HG03469 (cell line): ENCODE data around the gene NIM1K.
"Not testable (repeated sequence)": the region's sequence is repeated elsewhere in the genome, so short reads cannot be mapped to it uniquely, and the experiment has no call there.

Experiments
- ATAC-seq: cut with Tn5 transposase; IDR thresholded peaks from one replicate; pipeline ENCODE4 v1.9.1; 2021; ENCODE audit warnings: mild to moderate bottlenecking, moderate library complexity, moderate number of reproducible peaks; ENCODE audit not compliant: unreplicated experiment

Gene NIM1K

DNA sequence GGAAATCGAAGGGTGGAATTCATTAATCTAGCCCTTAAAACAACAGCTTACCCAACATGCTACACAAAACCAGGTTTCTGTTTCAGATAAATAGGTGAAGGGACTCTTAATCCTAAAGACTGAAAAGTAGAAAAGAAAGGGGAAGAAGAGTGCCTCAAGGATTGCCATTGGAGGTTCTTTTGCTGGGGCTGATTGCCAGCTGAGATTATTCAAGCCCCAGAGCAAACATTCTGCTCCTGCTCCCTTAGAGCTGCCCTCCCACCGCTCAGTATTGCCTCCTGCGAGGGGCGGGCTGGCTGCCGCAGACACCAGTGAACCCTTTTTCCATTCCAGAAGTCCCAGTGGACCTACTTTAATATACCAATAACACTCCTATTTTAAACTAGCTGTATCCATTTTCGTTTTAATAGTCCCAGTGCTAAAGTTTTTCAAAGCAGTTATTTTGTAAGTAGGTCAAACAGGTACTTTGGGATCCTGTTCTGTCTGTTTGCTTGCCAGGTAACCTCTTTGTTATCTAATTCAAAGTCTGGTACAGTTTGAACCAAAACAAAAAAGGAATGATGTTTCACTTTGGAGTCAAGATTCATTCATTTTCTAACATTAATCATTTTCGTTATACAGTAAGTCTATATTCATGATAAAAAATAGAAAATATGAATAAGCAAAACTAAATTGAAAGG, 82.5 kb downstream of the NIM1K start:
- no peak for ATAC-seq

GRCh38 chr5:43275391-43275790, 83.4 kb downstream of the NIM1K start:
- ATAC-seq, result no peak

DNA sequence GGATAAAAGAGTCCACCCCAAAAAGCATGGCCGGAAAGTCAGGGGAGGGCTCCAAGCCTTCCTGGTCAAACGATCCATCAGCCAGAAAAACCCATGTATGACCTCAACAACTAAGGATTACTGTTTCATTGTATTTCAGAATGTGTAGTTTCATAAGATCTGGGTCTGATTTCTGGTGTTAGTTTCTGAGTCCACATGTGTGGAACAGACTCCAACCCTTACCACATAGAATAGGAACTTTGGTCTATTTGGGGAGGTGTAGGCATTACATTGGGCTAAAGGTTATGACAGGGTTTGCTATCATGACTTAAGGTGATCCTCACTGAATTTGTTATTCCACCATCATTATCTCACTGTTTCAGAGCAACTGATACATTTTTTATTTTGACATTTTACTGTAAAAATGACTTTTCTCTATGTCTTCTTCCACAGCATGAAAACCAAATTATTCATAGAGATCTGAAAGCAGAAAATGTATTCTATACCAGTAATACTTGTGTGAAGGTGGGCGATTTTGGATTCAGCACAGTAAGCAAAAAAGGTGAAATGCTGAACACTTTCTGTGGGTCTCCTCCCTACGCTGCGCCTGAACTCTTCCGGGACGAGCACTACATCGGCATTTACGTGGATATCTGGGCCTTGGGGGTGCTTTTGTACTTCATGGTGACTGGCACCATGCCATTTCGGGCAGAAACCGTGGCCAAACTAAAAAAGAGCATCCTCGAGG, 87.7 kb downstream of the NIM1K start:
- no peak for ATAC-seq

- no peak for ATAC-seq
Measured at GRCh38 chr5:43281840-43282658, 90.0 kb downstream of the NIM1K start.

DNA sequence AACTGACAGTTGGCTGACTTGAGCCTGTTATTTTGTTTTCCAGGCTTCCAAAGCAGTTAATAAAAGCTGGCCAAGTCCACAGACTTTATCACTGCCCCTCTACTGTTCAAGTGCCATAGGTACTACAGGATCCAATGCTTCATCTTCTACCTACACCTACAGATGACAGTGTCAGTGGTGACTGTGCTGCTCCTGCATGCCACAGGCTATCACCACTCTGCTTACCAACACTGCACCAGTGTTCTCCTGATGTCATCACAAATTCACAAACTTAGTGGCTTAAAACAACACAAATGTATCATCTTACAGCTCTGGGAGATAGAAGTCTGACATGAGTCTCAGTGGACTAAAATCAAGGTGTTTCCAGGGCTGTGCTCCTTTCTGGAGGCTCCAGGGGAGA, 94.6 kb downstream of the NIM1K start:
- ATAC-seq, result no peak

DNA sequence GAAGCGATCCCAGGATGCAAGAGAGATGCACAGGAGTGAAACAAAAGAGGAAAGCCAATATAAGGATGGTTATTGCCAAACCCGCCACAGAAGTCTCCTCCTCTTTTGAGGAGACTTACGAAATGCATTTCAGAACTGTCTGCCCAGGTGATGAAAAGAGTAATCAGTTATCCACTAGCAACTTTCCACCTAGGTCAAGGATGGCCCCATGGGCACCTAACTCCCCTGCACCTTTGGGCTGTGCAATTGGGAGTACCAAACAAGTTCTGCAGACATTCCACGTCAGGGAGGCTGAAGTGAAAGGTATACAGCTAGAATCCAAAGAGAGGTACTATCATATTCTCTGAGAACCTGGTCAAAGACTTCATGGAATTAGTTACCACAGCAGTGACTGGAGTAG, 95.5 kb downstream of the NIM1K start:
- no peak for ATAC-seq

GRCh38 chr5:43288269-43288831, 96.3 kb downstream of the NIM1K start:
- no peak for ATAC-seq

DNA sequence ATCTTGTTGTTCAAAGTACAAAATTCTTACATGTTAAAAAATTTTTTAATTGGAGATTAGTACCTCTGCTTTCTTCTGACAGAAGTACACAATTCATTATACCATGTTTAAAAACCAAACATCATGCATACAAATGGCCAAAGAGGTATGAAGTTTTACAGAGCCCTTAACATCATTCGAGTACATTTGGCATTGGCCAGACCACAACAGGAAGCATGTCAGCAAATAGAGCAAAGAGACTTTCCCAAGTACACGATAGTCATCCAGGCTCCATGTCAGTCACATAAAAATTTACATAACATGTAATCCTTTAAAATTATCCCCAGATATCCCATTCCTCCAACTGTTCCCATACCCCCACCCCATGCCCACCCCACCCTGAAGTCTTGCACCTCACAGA, 98.7 kb downstream of the NIM1K start:
- ATAC-seq, result no peak

DNA sequence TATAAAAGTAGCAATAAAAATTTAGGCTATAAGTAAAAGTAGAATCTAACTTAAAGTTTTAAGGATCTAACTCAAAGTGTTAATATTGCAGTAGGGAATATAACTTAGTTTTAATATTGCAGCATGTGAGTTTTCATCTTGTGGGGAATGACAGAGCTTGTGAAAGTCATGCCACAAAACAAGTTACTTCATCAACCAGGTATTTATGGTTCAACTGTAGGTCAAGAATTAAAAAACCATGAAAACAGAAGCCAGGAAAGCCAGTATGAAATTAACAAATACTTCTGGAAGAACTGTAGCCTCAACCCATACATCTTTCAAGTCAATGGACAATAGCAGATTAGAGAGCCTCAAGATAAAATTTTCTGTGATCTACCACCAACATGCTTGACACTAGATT, 102.2 kb downstream of the NIM1K start:
- no peak for ATAC-seq

DNA sequence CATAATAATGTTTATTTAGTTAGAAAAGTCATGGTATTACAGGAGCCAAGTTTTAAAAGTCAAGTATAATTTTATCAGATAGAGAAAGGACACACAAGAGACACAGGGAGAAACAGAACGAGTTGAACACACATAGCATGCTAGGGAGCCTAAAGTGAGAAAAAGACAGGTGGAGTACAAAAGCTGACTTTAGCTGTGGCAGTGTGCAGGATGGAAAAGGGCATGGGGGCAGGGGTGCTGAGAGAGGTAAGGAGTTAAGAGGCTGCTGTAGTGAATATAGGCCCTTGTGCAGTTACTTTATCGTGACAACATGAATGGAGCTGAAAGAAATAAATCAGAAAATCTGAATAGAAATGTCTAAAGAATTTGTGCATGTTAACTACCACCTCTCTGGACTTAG, 103.2 kb downstream of the NIM1K start:
- ATAC-seq, result no peak

GRCh38 chr5:43296835-43297234, 104.8 kb downstream of the NIM1K start:
- no peak for ATAC-seq

DNA sequence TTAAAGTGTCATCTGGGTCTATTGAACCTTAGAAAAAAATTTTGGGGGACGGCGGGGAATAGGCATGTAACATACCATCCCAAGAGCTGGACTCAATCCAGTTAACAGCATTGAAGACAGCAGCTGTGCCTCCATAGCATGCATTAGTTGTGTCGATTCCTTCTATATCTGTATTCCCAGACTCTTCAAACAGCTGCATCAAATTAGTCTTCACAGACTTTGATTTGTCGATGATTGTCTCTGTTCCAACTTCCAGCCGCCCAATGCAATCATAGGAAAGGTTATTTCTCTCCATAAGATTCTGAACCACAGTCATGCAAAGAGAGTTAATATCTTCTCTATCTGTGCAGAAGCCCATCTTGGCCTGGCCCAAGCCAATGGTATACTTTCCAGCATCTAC, 106.4 kb downstream of the NIM1K start:
- ATAC-seq, result no peak

- ATAC-seq, result no peak
Measured at GRCh38 chr5:43300112-43300511, 108.1 kb downstream of the NIM1K start.

DNA sequence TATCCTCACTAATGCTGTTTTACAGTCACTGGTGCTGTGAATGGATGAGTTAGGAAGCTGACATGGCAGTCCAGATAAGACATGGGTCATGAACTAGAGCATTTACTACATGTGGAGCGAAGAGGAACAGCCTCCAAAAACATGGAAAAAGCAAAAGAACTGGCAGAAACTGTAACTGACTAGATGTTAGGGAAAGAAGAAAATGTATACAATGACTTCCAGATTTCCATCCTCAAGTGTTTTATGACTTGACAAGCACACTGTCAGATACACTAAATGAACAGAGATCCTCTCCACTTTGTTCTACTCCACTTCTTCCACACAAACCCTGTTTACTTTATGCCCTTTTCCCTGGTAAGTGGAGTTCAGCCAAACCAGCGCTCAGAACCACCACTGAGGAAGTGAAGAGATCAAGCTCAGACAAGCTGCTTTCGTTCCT, 109.6 kb downstream of the NIM1K start:
- no peak for ATAC-seq

DNA sequence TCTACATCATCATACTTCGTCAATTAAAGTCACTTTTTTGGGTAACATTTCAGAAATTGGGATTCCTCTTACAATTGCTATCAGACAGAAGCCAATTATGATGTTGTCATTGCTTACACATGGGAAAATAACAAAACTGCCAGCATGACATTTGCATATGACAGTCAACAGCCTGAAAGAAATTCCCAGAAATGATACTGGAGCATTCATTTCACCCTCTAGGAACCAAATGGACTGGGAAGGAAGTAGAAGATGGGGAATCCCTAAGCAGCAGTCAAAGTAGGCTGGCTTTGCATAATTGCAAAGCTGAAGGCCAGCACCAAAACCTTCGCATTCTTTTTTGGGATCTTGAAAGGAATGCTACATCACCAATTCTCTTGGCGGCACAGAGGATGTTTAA, 110.5 kb downstream of the NIM1K start:
- ATAC-seq, result no peak

DNA sequence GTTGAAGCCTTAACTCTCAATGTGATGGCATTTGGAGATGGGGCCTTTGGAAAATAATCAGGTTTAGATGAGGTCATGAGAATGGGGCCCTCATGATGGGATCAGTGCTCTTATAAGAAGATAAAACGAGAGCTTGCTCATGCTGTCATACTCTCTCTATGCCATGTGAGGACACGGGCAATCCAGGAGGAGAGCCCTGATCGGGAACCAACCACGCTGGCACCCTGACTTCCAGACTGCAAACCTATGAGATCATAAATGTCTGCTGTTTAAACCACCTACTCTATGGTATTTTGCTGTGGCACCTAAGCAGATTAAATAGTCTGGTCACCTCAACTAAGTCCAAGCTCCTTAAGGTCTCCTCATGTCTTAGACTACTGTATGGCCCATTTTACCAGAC, 111.2 kb downstream of the NIM1K start:
- no peak for ATAC-seq

DNA sequence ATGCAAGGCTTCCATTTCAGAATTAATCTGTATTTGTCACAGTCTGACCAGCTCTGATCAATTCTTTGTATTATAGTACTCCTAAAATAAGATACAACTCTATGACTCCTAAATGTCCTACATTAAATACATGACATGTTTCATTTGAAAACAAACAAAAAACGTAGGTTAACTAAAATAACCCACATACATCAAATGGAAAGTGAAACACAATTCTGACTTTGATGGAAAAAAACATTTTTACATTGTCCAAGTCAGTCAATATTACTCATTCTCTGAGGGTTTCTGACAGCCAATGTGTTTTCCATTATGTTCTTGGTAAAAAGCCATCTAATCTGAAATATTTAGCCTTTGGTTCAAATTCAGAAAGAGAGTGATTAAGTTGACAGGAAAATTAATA, 112.5 kb downstream of the NIM1K start:
- peak; percentile 48 for ATAC-seq

- ATAC-seq, result no peak
Measured at GRCh38 chr5:43305948-43306565, 114.0 kb downstream of the NIM1K start.

GRCh38 chr5:43306954-43307353, 114.9 kb downstream of the NIM1K start:
- not testable (repeated sequence) for ATAC-seq

GRCh38 chr5:43309122-43309521, 117.1 kb downstream of the NIM1K start:
- no peak for ATAC-seq

DNA sequence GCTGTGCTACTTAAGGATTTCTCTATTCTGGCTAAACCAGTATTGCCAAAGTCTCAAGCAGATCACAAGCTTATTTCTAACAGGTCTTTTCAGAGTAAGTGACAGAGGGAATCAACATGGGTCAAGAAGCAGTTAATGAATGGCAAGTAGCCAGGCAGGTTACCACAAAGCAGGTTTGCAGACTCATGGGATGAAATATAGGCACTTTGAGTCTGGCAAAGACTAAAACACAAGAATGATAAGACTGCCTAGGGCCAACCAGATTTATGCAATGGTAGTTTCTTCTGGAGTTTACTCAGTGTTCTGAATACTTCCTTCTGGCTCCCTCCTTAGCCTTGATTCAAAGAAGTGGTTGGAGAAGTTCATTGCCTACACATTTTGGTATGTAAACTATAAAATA, 117.6 kb downstream of the NIM1K start:
- ATAC-seq, result no peak
